Measurements from ENCODE around the gene CASP3.
"Not testable (repeated sequence)": the region's sequence is repeated elsewhere in the genome, so short reads cannot be mapped to it uniquely, and the experiment has no call there.

The CASP3 gene

DNA sequence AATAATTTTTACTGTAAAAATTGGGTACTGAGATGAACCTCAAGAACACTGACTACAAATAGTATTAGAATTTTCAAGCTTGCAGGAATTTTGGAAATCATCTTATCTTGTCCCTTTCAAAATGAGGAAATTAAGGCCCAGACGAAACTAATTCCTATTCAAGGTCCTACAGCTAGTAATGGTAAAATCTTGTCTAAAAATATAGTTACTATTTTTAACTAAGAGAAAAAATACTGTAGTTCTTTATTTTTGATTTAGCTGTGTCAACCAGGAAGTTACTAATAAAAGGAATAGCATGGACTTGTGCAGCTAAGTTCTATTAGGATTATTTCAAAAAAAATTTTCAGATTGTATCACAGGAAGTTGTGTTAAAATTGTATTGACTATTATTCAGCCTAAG is 13.0 kb upstream of the CASP3 start:
- no peak for DNase-seq

DNA sequence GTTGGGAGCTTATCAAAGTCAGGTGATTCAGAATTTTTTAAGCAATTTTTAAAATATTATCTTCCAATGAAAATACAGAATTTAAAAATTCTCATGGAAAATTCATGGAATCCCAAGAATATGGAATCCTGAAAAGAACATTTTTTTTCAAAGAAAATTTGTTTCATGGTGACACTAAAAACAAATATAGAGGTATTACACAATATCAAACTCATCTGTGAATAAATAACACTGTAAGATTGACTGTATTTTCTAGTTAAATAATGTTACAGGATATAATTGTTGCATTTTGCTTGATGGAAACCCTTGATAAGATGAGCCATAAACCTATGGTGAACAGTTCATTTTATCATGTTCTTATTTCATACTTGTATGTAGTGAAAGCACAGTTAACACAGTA is 11.7 kb upstream of the CASP3 start:
- no peak for DNase-seq

DNA sequence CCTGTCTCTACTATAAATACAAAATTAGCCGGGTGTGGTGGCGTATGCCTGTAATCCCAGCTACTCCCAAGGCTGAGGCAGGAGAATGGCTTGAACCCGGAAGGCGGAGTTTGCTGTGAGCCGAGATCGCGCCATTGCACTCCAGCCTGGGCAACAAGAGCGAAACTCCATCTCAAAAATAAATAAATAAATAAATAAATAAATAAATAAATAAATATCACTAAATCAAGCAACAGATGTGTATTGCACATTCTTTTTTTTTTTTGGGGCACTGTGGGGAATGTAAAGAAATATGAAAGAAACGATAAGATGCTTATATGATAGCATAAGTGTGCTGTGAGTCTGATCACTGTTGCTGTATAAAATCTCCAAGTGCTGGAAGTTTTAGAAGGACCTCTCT is 8.6 kb upstream of the CASP3 start:
- not testable (repeated sequence) for DNase-seq

DNA sequence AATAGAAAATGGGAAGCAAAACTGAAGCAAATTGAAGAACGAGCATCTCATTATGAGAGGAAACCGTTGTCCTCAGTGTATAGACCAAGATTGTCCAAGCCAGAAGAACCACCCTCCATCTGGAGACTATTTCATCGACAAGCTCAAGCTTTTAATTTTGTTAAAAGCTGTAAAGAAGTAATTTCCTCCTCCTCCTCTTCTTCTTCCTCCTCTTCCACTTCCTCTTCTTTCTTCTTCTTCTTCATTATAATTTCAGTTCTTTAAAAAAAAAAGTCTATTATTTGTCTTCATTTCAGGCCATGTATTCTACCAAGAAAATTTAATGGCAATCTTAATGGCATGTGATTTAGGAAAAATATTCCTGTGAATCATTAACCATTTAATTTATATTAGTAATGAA is 7.9 kb upstream of the CASP3 start:
- no peak for DNase-seq

GRCh38 chr4:184655889-184656869 is 6.9 kb upstream of the CASP3 start:
- DNase-seq = no peak

DNA sequence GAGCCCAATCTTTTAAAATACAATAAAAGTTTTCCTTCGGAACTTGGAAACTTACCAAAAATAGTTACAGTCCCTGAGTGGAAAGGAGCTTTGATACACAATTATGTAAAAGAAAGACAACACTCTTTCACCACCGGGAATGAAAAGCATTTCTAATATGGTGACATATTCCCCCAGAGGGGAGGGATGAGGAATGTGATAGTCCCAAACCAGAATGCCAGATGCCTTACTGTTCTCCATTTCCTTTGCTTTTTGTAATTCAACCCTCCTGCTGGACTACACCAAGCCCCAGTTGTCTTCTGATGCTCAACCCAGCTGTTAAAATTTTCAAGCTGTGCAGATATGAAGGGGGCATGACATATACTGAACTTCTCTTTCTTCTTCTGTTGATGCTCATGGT is 4.4 kb upstream of the CASP3 start:
- no peak for DNase-seq

DNA sequence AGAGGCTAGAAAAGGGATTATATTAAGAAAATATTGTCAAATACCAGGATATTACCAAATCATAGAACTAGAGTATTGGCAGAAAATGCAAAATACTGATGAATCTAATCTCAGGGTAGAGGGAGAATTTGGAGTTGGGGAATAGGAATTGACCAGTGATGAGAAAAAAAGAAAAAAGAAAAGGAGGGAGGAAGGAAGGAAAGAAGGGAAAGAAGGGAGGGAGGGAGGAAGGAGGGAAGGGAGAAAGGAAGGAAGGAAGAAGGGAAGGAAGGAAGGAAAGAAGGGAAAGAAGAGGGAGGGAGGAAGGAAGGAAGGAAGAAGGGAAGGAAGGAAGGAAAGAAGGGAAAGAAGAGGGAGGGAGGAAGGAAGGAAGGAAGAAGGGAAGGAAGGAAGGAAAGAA is 3.4 kb upstream of the CASP3 start:
- not testable (repeated sequence) for DNase-seq

DNA sequence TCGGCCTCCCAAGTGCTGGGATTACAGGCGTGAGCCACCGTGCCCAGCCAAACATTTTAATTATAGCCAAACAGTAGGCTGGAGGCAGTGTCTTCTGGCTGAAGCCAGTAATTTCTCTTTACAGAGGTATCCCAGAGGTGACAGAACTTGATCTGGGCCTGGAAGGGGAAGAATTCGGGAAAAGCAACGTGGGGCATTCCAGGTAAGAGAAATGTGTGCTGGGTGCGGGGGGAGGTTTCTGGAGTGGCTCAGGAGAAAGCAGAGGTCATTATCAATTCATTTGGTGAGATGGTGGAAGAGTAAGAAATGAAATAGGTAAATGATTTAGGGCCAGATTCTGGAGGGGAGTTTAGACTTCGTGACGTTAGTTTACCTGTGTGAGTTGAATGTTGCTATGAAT is 2.7 kb upstream of the CASP3 start:
- DNase-seq = no peak

GRCh38 chr4:184649971-184650855 is 966 bp upstream of the CASP3 start:
- no peak for DNase-seq

DNA sequence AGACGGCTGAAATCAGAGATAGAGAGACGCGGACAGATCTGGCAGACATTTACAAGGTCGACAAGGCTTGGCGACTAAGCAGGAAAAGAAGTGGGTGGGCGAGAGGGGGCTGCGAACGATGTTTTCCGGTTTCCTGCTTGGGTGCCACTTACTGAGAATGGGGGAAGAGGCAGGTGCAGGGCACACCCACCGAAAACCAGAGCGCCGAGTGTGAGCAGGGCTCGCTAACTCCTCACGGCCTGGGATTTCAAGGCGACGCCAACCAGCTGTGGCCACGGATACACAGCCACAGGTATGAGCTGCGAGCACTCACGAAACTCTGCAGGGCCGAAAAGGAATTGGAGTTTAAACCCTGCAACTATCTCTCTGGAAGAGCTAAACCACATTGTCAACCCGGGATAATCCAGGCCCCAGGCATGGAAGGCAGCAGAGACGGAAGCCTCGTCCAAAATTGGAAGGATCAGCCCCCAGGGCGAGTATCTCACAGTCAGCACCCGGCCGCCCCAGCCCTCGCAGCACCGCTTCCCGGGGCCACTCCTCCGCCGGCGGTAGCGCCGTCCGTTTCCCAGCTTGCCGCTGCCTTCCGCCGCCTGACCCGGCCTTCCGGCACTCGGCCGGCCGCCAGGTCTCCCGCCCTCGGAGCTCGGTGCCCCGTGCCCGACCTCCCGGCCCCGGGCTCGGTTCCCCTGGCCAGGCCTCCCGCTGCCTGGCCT is 778 bp downstream of the CASP3 start:
- no peak for DNase-seq

DNA sequence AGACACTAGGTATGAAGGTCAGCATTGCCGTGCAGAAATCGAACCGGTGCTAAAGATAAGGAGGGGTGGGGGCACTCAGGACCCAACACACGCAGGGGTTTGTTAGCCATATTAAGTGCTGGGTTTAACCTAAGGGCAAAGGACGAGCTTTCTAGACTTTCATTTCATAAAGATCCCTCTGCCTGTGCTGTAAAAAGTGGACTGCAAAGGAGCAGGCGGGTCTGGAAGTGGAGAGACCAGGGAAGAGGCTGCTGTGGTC is 1.3 kb downstream of the CASP3 start:
- DNase-seq = no peak

DNA sequence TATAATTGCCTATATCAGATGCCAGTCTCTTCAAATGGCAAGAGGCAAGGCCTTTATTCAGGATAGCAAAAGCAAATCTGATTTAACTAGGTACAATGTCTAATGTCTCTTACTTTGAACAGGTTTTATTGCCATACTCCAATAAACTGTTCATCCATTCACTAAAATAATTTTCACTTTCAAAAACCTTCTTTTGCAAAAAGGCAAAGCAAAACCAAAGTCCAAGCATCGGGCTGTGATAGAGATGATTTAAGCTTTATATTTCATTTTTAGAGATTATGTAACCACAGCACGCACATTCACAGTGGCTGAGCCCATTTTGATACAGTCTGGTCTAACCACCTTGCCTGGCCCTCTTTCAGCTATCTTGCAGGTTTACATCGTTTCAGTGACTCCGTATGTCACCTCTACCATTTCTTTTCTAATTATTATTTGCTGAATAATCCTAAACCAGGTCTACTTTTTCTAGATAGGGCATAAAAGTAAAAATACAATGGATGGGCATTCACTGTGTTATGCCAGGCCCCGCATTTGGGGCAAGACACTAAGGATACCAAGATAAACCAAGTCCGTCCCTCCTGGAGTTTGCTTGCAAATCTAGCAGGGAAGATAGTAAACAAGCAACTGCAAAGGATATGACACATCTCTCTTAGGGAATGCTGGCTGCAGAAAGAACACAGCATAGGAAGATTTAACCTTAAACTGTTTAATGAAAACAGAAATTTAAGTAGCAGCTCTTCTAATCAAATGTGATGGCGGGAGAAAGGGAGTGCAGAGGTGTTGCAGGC is 1.8 kb downstream of the CASP3 start:
- DNase-seq = no peak

- no peak for DNase-seq
Observed at GRCh38 chr4:184645904-184646610, 3.2 kb downstream of the CASP3 start.

GRCh38 chr4:184644553-184645307 is 4.5 kb downstream of the CASP3 start:
- DNase-seq = no peak

- DNase-seq = no peak
Observed at GRCh38 chr4:184643731-184644130, 5.5 kb downstream of the CASP3 start.

DNA sequence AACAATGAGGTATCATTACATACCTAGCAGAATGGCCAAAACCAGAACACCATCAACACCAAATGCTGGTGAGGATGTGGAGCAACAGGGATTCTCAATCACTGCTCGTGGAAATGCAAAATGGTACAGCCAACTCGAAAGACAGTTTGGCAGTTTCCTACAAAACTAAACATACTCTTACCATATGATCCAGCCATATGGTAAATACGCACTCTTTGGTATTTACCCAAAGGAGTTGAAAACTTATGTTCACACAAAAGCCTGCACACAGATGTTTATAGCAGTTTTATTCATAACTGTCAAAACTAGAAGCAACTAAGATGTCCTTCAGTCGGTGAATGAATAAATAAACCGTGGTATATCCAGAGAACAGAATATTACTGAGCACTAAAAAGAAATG is 7.8 kb downstream of the CASP3 start:
- no peak for DNase-seq

DNA sequence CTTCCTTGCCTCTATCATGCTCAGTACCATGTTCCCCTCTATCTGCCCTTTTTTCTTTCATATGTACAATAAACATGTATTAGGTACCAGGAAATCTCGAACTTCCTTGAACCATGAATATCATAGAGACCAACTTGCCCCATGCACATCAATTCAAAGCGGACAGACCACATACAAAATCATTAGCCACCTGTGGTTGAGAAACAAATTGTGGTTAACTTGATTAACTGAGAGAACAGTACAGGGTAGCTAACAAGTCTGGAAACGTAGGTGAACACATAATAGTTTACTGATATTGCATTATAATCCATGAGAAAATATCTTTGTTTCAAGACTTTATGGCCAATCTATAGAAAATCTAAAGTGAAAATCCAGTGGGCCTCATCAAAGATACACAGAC is 8.2 kb downstream of the CASP3 start:
- no peak for DNase-seq

DNA sequence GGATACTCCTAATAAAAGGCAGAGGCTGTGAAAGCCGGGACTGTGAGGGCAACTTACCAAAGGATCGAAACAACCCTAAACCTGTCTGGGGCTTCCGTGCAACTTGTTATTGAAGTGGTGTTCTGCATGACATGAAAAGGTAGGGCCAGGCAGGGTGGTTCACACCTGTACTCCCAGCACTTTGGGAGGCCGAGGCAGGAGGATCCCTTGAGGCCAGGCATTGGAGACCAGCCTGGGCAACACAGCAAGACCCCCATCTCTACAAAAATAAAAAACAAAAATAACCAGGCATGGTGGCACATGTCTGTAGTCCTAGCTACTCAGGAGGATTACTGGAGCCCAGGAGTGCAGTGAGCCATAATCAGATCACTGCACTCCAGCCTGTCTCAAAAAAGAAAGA is 12.3 kb downstream of the CASP3 start:
- no peak for DNase-seq

- DNase-seq = no peak
Observed at GRCh38 chr4:184636144-184636543, 13.1 kb downstream of the CASP3 start.

GRCh38 chr4:184635381-184635780 is 13.9 kb downstream of the CASP3 start:
- no peak for DNase-seq

DNA sequence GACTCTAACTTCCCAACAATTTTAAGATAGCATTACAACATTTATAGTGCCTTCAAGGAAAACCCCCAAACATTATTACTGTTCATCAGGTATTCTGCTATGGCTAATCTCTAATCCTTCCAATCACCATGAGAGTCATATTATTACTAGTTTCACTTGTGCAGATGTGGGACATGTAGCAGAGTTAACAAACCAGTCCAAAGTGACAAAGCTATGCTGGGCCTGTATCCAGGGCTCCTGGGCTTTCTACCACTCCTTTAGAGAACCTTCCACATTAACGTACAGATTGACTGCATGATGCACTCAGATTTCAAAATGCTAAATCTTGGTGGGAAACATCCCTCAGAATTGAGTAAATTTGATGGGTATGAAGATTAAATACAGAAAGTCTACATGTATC is 16.4 kb downstream of the CASP3 start:
- no peak for DNase-seq
